HG03432 (cell line): ENCODE data around the gene TOP3A.
"Not testable (repeated sequence)": the region's sequence is repeated elsewhere in the genome, so short reads cannot be mapped to it uniquely, and the experiment has no call there.

Experiments used
- ATAC-seq: cut with Tn5 transposase; IDR thresholded peaks from one replicate; pipeline ENCODE4 v1.9.1; 2021; ENCODE audit warnings: mild to moderate bottlenecking, moderate library complexity; ENCODE audit not compliant: unreplicated experiment

TOP3A gene

DNA sequence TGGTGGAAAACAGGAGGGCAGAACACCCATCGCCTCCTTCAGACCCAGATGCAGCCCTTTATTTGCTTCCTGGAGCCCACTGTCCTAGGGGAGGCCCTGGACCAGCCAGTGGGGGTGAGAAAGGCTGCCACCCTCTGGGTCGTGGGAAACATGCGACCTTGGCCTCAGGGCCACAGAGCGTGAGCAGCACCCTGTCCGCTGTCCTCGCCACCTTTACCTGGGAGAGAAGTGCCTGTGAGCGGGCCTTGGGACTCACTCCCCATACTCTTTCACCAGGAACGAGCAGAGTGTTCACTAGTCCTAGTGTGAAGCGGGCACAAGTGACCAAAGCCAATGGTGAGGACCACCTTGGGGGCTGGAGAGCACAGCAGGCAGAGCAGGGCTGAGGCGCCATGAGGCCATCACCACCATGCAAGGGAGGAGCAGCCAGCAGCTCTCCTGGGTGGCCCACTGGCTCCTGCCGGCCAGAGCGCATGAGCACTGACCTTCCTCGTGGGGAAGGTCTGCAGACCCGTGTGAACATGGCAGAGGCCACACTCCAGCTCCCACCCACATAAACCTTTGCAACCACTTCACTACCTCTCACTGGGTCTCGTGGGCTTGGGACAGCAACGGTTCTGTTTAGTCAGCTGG is 8.8 kb upstream of the TOP3A start:
- no peak for ATAC-seq

DNA sequence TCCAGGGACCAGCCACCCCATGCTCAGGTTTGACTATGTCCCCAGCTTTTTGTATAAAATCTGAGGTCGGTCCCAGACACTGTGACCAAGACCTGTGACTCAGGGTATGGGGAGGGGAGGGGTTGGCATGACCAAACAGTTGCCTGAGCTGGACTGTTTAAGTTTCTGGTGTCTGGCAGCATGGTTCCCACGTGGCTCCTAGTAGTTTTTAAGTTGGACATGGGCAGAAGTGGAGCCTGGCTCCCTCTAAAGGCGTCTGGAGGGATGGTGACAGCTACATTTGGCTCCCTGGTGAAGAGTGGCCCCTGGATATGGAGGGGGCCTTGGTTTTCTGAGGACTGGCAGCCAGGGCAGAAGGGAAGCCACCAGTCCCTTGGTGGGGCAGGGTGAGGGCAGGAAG is 8.2 kb upstream of the TOP3A start:
- no peak for ATAC-seq

DNA sequence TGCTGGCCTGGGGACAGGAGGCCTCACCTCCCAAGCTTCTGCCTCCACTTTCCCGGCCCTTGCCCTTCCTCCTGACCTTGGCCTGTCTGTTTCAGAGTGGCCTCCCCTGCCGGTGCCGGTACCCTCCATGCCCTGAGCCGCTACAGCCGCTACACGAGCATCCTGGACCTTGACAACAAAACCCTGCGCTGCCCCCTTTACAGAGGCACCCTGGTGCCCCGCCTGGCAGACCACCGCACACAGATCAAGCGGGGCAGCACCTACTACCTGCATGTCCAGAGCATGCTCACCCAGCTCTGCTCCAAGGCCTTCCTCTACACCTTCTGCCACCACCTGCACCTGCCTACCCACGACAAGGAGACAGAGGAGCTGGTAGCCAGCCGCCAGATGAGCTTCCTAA is 7.7 kb upstream of the TOP3A start:
- ATAC-seq, result no peak

DNA sequence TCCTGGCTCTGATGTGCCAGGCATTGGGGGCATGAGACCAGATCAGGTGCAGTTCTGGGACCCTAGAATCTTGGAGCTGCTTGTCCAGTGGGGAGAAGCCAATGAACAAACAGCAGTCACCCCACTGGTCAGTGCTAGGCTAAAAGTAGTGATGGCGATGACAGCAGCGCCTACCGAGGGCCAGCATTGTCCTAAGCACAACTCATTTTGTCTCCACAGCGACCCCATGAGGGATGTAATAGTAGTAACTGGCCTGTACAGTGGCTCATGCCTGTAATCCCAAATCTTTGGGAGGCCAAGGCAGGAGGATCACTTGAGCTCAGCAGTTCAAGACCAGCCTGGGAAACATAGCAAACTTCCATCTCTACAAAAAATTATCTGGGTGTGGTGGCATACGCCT is 6.5 kb upstream of the TOP3A start:
- ATAC-seq, result no peak

- ATAC-seq, result no peak
Measured at GRCh38 chr17:18320301-18320700, 5.5 kb upstream of the TOP3A start.

- no peak for ATAC-seq
Measured at GRCh38 chr17:18319604-18320256, 4.9 kb upstream of the TOP3A start.

DNA sequence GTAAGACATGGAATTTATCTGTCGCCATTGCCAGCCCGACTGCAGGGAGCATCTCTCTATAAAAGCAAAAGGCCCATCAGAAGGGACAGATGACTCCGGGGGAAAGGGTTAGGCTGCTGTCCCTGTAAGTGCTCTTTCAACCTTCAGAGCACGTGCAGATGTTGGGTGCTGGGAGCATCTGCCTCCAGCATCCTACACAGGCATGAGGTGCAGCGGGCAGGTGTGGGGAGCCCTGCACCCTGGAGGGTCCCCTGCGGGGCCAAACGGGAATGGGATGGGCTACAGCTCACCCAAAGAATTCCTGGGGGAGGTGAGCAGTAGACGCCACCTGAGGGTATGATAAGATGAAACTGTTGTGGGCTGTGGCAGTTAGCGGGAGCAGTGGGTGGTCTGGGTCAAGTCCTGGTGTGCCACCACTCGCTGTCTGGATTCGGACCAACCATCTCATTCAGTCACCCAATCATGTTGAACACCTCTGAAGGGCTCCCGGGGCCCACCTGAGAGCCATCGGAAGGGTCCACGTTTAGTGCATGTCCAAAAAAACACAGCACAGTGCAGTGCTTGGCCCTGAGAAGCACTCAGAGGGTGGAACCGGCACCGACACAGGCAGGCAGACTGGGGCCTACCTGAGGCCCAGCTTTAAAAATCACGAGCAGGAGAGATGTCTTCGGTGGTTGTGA is 4.1 kb upstream of the TOP3A start:
- no peak for ATAC-seq

DNA sequence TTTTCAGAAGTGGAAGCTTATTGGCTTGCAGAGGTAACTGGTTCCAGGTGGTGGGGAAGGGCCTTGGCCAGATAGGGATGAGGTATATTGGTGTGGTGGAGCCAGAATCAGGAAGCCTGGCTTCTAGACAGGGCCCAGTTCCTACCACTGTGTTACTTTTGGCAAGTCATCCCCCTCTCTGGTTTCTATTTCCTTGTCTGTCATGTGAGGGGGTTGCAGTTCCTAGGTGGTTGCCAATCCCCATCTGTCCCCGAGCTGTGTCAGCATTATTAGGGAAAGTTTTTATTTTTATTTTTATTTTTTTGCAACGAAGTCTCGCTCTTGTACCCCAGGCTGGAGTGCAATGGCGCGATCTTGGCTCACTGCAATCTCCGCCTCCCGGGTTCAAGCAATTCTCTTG is 3.3 kb upstream of the TOP3A start:
- ATAC-seq, result no peak

DNA sequence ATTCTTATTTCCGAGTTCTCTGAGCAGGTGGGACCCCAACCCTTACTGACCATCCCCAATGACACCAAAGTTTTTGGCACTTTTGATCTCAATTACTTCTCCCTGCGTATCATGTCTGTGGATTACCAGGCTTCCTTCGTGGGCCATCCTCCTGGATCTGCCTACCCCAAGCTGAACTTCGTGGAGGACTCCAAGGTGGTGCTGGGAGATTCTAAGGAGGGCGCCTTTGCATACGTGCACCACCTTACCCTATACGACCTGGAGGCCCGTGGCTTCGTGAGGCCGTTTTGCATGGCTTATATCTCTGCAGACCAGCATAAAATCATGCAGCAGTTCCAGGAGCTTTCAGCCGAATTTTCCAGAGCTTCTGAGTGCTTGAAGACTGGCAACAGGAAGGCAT is 1.2 kb upstream of the TOP3A start:
- ATAC-seq, result no peak

DNA sequence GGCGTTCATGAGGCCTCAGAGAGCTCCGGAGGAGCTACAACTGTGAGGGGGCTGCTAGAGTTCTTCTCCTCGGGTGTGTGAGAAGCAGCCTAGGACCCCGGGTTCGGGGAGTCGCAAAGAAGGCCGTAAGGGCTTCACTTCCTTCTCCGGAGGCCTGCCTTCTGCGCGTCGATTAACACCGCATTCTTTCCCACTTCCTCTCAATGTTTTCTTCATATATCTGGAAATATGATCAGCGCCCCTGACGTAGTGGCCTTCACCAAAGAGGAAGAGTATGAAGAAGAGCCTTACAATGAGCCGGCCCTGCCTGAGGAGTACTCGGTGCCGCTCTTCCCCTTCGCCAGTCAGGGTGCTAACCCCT is 748 bp upstream of the TOP3A start:
- ATAC-seq, result no peak

DNA sequence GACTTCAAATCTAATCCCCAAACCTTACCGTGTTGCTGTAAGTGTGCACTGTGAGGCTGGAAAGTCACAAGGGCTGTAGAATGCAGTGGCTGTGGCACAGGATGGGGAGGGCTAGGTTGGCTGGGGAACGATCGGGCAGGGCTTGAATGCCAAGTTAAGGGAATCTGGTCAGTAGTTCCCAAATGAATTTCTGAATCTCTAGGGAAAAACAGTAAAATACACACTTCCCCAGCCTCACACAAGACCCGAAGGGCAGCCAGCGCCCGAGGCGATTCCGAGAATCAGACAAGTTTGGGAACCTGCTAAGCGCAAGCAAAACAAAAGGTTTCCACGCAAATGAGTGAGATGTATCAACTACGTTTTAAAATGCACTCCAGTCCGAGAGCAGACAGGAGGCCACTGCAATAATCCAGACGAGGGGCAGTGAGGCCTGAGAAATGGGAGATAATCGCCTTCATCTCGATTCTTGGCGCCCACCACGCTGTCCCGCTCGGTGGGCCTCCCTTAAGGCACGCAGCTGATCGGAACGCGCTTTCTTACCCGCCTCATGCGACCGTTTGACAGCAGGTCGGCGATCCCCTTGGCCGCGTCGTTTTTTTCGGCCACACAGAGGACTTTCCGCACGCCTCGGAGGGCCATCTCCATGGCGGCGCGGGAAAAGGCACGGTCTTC is 599 bp downstream of the TOP3A start:
- peak; percentile 30 for ATAC-seq

DNA sequence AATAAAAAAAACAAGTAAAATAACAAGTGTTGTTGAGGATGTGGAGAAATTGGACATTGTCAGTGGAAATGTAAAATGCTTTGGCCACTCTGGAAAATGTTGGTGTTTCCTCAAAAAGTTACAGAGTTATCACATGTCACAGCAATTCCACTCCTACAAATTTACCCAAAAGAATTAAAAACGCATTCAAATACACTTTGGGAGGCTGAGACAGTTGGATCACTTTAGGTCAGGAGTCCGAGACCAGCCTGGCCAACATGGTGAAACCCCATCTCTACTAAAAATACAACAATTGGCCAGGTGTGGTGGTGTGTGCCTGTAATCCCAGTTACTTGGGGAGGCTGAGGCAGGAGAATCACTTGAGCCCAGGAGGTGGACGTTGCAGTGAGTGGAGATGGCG is 5.6 kb downstream of the TOP3A start:
- ATAC-seq, result no peak

DNA sequence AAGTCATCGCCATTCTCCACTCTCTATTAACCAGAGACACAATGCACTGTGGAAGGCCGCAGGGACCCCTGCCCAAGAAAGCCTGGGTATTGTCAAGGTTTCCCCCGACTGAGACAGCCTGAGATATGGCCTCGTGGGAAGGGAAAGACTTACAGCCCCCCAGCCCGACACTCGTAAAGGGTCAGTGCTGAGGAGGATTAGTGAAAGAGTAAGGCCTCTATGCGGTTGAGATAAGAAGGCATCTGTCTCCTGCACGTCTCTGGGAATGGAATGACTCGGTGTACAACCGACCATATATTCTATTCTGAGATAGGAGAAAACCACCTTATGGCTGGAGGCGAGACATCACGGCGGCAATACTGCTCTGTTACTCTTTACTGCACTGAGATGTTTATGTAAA is 11.6 kb downstream of the TOP3A start:
- ATAC-seq, result not testable (repeated sequence)

GRCh38 chr17:18300725-18301480 is 13.9 kb downstream of the TOP3A start:
- ATAC-seq, result no peak

DNA sequence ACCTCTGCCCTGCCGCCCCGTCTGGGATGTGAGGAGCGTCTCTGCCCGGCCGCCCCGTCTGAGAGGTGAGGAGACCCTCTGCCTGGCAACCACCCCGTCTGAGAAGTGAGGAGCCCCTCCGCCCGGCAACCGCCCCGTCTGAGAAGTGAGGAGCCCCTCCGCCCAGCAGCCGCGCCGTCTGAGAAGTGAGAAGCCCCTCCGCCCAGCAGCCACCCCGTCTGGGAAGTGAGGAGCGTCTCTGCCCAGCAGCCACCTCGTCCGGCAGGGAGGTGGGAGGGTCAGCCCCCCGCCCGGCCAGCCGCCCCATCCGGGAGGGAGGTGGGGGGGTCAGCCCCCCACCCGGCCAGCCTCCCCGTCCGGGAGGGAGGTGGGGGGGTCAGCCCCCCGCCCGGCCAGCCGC is 16.7 kb downstream of the TOP3A start:
- not testable (repeated sequence) for ATAC-seq

- no peak for ATAC-seq
Measured at GRCh38 chr17:18291718-18292540, 22.9 kb downstream of the TOP3A start.

DNA sequence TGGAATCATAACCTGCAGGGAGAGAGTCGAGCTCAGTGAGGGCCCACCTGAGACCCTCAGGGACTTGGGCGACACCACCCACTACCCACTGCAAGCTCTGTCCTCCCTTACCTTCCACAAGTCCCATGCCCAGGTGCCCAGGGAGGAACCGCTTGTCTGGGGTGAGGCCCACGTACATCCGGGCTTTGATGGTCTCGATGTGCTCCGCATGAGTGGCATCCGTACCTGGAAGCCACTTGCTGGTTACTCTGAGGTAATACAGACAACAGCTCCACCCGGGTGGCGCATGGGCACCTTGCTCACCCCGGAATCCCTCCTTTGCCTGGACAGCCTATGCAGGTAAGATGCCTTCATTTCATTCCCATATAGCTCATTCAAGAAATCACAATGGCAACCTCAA is 29.5 kb downstream of the TOP3A start:
- ATAC-seq, result no peak

DNA sequence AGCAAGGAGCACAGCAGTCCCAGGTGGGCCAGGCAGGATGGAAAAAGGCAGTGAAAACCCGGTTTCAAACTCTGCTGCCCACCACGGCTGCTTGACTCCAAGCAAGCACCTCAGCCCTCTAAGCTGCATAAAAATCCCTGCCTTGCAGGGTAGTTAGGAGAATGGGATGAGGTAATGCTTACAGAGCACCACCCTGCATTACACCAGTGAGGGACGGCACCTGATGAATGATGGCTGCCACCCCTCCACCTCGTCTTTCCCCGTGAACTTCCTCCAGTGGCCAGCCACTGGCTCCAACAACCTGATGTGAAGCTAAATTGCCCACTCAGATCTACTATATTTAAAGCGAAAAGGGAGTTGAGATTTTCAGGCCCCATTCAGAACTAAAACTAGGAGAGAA is 33.0 kb downstream of the TOP3A start:
- no peak for ATAC-seq

GRCh38 chr17:18280766-18281371 is 33.9 kb downstream of the TOP3A start:
- no peak for ATAC-seq

GRCh38 chr17:18280249-18280648 is 34.5 kb downstream of the TOP3A start:
- ATAC-seq, result no peak
